ENCODE data around the gene FAM163A.

FAM163A gene

DNA sequence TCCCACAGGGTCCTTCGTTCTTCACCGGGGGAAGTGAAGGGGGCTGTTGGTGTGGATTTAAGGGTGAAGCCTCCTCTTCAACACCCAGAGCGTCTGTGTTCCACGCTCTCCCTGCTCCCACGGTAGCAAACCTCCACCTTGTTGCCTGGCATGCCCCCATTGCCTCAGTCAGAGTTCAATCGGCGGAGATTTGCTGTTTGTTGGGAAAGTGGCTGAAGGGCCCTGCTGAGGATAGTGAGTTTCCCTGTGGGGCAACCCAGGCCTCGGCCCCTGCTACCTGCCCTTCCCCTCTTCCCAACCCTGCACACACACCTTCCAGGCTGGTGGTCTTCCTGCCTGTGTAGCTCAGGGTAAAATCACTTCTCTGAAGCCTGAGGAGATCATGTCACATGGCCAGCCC, 74.0 kb downstream of the FAM163A start:
- TF ChIP-seq, protein P1, sequence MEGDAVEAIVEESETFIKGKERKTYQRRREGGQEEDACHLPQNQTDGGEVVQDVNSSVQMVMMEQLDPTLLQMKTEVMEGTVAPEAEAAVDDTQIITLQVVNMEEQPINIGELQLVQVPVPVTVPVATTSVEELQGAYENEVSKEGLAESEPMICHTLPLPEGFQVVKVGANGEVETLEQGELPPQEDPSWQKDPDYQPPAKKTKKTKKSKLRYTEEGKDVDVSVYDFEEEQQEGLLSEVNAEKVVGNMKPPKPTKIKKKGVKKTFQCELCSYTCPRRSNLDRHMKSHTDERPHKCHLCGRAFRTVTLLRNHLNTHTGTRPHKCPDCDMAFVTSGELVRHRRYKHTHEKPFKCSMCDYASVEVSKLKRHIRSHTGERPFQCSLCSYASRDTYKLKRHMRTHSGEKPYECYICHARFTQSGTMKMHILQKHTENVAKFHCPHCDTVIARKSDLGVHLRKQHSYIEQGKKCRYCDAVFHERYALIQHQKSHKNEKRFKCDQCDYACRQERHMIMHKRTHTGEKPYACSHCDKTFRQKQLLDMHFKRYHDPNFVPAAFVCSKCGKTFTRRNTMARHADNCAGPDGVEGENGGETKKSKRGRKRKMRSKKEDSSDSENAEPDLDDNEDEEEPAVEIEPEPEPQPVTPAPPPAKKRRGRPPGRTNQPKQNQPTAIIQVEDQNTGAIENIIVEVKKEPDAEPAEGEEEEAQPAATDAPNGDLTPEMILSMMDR (IDR thresholded peaks at IDR 0.05; ENCODE audit: low read length): no peak
- no peak for TF ChIP-seq EZH2 (IDR thresholded peaks at IDR 0.05; ENCODE audit: borderline replicate concordance, low read length)
- Histone ChIP-seq H3K4me1 (ENCODE audit: insufficient read depth, low read length, severe bottlenecking) (peaks cover 13% of the 10 kb centered on the region), H3K9me3 (ENCODE audit: low read length) (no peaks in the 10 kb centered on the region), H3K9me2 (ENCODE audit: low read depth, low read length) (no peaks in the 10 kb centered on the region), H4K20me1 (ENCODE audit: insufficient read depth, low read length) (no peaks in the 10 kb centered on the region), H3K79me2 (ENCODE audit: insufficient read depth, low read length) (no peaks in the 10 kb centered on the region), H3K27me3 (ENCODE audit: insufficient read depth, low read length) (no peaks in the 10 kb centered on the region; the same call in 1 of the 2 replicates), H3K36me3 (ENCODE audit: insufficient read depth, low read length) (no peaks in the 10 kb centered on the region), H3K9ac (ENCODE audit: low read length) (no peak overlapping the region), H3K27ac (ENCODE audit: low read depth, low read length, poor library complexity, severe bottlenecking) (no peak overlapping the region), H3K4me3 (ENCODE audit: low read depth, low read length, poor library complexity, severe bottlenecking) (no peak overlapping the region), H3F3A (ENCODE audit: insufficient read depth, low read length) (no peaks in the 10 kb centered on the region), H3K4me2 (ENCODE audit: low read length) (no peak overlapping the region), H2AFZ (ENCODE audit: low read length) (no peak overlapping the region)

DNA sequence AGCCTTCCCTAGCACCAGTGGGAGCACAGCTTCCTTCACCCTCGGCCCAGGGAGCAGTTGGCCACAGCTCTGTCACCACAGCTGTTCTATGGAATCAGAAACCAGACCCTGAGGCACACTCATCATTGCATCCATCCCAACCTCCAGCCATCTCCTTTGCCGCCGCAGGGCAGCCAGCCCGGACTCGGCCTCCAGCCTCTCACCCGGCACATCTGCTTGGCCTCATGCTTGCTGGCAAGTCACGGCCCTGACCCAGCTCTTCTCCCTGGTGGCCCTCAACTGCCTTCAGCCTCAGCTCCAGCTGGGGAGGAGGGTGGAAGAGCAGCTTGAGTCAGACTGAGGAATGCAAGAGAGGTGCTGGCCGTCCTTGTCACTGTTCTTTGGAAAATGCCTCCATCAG, 74.7 kb downstream of the FAM163A start:
- Histone ChIP-seq H3K9ac (ENCODE audit: low read length) (no peak overlapping the region), H3K9me2 (ENCODE audit: low read depth, low read length) (no peaks in the 10 kb centered on the region), H2AFZ (ENCODE audit: low read length) (no peak overlapping the region), H3K27ac (ENCODE audit: low read depth, low read length, poor library complexity, severe bottlenecking) (no peak overlapping the region), H3F3A (ENCODE audit: insufficient read depth, low read length) (no peaks in the 10 kb centered on the region), H3K27me3 (ENCODE audit: insufficient read depth, low read length) (no peaks in the 10 kb centered on the region; the same call in 1 of the 2 replicates), H4K20me1 (ENCODE audit: insufficient read depth, low read length) (no peaks in the 10 kb centered on the region), H3K79me2 (ENCODE audit: insufficient read depth, low read length) (no peaks in the 10 kb centered on the region), H3K4me2 (ENCODE audit: low read length) (no peak overlapping the region), H3K36me3 (ENCODE audit: insufficient read depth, low read length) (no peaks in the 10 kb centered on the region), H3K9me3 (ENCODE audit: low read length) (no peaks in the 10 kb centered on the region), H3K4me1 (ENCODE audit: insufficient read depth, low read length, severe bottlenecking) (peaks cover 13% of the 10 kb centered on the region), H3K4me3 (ENCODE audit: low read depth, low read length, poor library complexity, severe bottlenecking) (no peak overlapping the region)
- TF ChIP-seq EZH2 (IDR thresholded peaks at IDR 0.05; ENCODE audit: borderline replicate concordance, low read length): no peak

DNA sequence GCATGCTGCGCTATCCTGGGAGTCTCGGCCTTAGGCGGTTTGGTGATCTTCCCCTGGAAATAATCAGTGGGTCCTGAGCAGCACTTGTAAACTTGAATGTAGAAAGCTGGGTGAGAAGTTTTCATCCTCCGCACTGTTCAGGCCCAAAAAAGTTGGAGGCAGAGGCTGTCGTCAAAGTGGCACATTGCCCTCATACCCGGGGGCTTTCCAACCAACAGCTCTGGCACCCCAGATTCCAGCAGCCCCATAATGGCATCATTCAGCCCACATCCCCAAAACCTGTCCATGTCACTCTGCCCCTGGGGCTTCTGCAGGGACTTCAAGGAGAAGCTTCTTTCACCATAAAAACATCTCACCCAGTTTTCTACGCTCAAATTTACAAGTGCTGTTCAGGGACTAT, 75.2 kb downstream of the FAM163A start:
- Histone ChIP-seq H3K4me3 (ENCODE audit: low read depth, low read length, poor library complexity, severe bottlenecking) (no peak overlapping the region), H3K9ac (ENCODE audit: low read length) (no peak overlapping the region), H3K27ac (ENCODE audit: low read depth, low read length, poor library complexity, severe bottlenecking) (no peak overlapping the region), H3K79me2 (ENCODE audit: insufficient read depth, low read length) (no peaks in the 10 kb centered on the region), H4K20me1 (ENCODE audit: insufficient read depth, low read length) (no peaks in the 10 kb centered on the region), H3K4me1 (ENCODE audit: insufficient read depth, low read length, severe bottlenecking) (peaks cover 13% of the 10 kb centered on the region), H3K27me3 (ENCODE audit: insufficient read depth, low read length) (no peaks in the 10 kb centered on the region; the same call in 1 of the 2 replicates), H3K4me2 (ENCODE audit: low read length) (no peak overlapping the region), H3K9me3 (ENCODE audit: low read length) (no peaks in the 10 kb centered on the region), H2AFZ (ENCODE audit: low read length) (no peak overlapping the region), H3K36me3 (ENCODE audit: insufficient read depth, low read length) (no peaks in the 10 kb centered on the region), H3K9me2 (ENCODE audit: low read depth, low read length) (no peaks in the 10 kb centered on the region), H3F3A (ENCODE audit: insufficient read depth, low read length) (no peaks in the 10 kb centered on the region)
- TF ChIP-seq EZH2 (IDR thresholded peaks at IDR 0.05; ENCODE audit: borderline replicate concordance, low read length): no peak
- TF ChIP-seq, protein P1 (IDR thresholded peaks at IDR 0.05; ENCODE audit: low read length): no peak

DNA sequence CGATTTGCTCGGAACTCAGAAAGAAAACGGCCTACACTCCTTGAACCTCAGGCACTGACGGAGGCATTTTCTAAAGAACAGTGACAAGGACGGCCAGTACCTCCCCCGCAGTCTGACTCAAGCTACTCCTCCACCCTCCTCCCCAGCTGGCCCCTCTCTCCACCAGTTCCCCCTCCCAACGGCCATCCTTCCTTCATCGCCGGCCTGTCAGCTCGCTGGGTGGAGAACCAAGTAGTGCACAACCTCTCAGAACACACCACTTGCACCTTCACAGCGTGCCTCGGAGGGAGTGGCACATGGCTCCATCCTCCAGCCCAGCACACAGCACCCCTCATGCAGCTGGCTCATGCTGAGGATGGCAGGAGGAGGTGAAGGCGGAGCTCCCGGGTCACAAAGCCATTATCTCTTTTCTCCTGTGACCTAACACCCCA, 75.7 kb downstream of the FAM163A start:
- Histone ChIP-seq H3F3A (ENCODE audit: insufficient read depth, low read length) (no peaks in the 10 kb centered on the region), H2AFZ (ENCODE audit: low read length) (no peak overlapping the region), H3K9me2 (ENCODE audit: low read depth, low read length) (no peaks in the 10 kb centered on the region), H3K4me3 (ENCODE audit: low read depth, low read length, poor library complexity, severe bottlenecking) (no peak overlapping the region), H4K20me1 (ENCODE audit: insufficient read depth, low read length) (no peaks in the 10 kb centered on the region), H3K4me2 (ENCODE audit: low read length) (no peak overlapping the region), H3K36me3 (ENCODE audit: insufficient read depth, low read length) (no peaks in the 10 kb centered on the region), H3K4me1 (ENCODE audit: insufficient read depth, low read length, severe bottlenecking) (peaks cover 13% of the 10 kb centered on the region), H3K27ac (ENCODE audit: low read depth, low read length, poor library complexity, severe bottlenecking) (no peak overlapping the region), H3K79me2 (ENCODE audit: insufficient read depth, low read length) (no peaks in the 10 kb centered on the region), H3K9me3 (ENCODE audit: low read length) (no peaks in the 10 kb centered on the region), H3K27me3 (ENCODE audit: insufficient read depth, low read length) (no peaks in the 10 kb centered on the region; the same call in 1 of the 2 replicates), H3K9ac (ENCODE audit: low read length) (no peak overlapping the region)
- no peak for TF ChIP-seq EZH2 (IDR thresholded peaks at IDR 0.05; ENCODE audit: borderline replicate concordance, low read length)
- TF ChIP-seq, protein P1 (IDR thresholded peaks at IDR 0.05; ENCODE audit: low read length): no peak
